ENCODE results near the gene VPS37B. TPM values are rescaled to one million over a fixed set of nuclear protein-coding genes. Genes with fewer than 3 reads are reported as not detected.
A peak's percentile ranks its signal among the peaks of the same experiment; 100 is the strongest.

Gene VPS37B
- total RNA-seq, 3 donors from 2014 or later, result 15.4 to 37.8 (median 34.4) TPM

DNA sequence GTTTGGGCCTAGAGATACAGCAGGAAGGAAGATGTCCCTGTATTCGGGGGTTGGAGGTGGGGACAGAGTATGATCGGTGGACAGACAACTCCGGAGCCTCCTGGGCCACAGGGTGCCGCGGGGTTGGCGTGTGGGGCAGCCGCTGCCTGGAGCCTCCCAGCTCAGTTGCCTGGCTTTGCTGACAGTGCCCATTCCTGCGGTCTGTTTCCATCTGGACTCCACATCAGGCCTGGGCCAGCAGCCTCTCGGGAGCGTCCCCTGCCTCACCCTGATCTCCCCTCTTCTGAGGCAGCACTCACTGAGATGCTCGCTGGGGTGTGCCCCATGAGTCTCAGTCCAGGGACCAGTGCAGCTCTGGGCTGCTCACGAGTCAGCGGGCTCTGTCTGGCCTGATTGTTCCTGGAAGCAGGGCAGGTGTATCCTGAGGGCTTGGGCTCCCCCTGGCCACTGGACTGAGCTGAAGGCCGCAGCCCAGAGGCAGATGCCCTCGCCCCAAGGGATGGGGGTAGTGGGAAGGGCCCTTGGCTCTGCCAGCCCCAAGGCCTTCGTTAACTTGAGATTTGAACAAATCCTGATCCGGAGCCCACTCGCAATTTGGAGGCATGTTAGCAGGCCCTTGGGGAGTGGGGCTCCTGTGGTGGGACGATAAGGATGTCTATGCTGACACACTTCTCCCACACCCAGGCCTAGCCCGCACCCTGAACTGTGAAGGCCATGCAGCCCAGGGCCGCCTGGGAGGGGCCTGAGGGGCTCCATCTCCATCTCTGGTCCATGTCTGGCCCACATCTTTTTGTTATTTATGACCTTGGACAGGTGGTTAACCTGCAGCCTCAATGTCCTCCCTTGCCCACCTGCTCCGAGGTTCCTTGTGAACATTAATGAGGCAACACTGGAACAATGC, 53.2 kb downstream of the VPS37B start:
- Histone ChIP-seq H3K36me3 (no peaks in the 10 kb centered on the region), H3K4me3 (no peak overlapping the region), H3K9me3 (no peaks in the 10 kb centered on the region), H3K4me1 (peaks cover 0 to 34% of the 10 kb centered on the region in 2 donors), H3K27ac (peak overlapping the region; percentile 94 to 96), H3K27me3 (no peaks in the 10 kb centered on the region)
- intact Hi-C loops (cut with DNase I; ENCODE audit: low total_unique reads), result no loop called here
- TF ChIP-seq POLR2A (IDR thresholded peaks at IDR 0.05), result no peak
- TF ChIP-seq, protein P1, sequence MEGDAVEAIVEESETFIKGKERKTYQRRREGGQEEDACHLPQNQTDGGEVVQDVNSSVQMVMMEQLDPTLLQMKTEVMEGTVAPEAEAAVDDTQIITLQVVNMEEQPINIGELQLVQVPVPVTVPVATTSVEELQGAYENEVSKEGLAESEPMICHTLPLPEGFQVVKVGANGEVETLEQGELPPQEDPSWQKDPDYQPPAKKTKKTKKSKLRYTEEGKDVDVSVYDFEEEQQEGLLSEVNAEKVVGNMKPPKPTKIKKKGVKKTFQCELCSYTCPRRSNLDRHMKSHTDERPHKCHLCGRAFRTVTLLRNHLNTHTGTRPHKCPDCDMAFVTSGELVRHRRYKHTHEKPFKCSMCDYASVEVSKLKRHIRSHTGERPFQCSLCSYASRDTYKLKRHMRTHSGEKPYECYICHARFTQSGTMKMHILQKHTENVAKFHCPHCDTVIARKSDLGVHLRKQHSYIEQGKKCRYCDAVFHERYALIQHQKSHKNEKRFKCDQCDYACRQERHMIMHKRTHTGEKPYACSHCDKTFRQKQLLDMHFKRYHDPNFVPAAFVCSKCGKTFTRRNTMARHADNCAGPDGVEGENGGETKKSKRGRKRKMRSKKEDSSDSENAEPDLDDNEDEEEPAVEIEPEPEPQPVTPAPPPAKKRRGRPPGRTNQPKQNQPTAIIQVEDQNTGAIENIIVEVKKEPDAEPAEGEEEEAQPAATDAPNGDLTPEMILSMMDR (IDR thresholded peaks at IDR 0.05), result no peak
- TF ChIP-seq POLR2AphosphoS5 (IDR thresholded peaks at IDR 0.05), result no peak
- DNase-seq (ENCODE audit: low spot score in 2 of 2), result no peak

DNA sequence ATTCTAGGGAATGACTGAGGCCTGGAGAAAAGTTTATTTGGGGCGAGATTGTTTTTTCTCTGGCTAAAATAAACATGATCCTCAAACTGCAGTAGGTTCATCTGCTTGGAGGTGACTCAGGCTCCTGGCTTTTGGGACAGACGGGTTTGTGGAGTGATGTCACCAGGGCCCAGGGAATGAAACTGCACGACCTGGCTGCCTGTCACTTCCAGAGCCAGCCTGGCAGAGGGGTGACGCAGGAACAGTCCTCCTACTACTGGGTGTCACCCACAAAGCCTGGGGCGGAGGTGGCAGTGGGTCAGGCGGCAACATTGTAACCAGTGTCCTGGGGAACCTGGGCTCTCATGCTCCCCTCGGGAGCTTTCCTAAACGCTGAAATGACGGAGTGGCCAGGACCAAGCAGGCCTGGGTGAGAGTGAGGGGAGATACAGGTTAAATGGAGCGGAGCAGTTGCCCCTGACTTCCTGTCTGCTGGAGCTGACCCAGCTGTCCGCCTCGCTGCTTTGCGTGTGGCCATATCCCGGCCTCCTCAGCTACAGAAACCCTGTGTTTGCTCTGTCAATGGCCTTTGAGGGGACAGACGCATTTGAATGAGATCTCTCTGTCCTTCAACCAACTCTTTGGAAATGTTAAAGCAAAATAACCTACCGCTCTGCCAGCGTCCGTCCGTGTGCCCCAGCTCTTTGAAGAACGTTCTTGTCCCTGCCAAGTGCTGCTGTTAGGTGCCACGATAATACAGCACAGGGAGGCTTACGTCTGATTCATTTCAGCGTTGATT, 54.2 kb downstream of the VPS37B start:
- Histone ChIP-seq H3K36me3 (no peaks in the 10 kb centered on the region), H3K27me3 (no peaks in the 10 kb centered on the region), H3K27ac (peak overlapping the region; percentile 94 to 96), H3K4me3 (peak overlapping the region in 2 of 3 donors; percentile 11 to 47), H3K4me1 (peaks cover 0 to 34% of the 10 kb centered on the region in 2 donors), H3K9me3 (no peaks in the 10 kb centered on the region)
- intact Hi-C loops (cut with DNase I; ENCODE audit: low total_unique reads), result no loop called here
- TF ChIP-seq, protein P1 (IDR thresholded peaks at IDR 0.05), result no peak
- peak in 1 of 3 donors; percentile 63 for TF ChIP-seq POLR2AphosphoS5 (IDR thresholded peaks at IDR 0.05)
- TF ChIP-seq POLR2A (IDR thresholded peaks at IDR 0.05), result no peak
- peak; percentile 85 to 91 for DNase-seq (ENCODE audit: low spot score in 2 of 2)

DNA sequence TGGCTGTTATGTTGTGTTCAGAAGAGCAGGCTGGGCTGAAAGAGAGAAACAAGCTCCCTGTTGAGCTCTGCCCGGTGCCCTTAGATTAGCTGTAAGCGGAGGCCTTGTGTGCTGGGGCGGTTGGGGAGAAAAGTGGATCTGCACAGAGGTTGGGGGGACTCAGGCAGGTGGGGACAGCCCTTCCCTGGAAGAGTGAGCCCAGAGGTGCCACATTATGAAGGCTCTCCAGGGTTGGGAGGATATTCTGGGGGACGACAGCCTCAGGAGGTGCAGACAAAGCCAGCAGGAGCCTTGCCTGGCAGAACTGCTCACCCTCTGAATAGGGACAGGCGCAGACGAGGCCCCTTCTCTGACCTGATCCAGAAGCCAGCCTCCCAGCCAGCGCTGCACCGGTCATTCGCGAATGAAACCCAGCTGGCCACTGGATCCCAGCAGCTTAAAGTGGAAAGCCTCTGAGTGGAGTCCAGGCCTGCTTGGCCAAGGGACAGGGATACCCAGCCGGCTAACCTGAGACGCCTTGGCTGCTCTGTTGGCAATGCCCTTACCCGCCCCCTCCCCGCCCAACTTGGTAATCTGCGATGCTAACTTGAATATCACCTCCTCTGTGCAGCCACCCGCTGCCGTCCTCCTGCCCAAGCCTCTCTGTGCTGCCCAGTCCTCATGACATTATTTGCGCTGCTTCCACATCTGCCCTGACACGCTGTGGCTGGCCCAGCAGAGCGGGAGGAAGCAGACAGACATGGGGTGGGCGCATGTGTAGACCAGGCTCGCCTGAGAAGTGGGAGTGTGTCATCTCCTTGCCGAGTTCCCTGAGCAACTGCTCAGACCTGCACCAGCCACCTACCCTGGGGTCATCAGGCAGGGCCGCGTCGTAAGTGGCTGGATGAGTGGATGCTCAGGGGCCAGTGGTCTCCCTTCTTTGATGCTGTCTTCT, 55.1 kb downstream of the VPS37B start:
- peak in 1 of 2 donors; percentile 47 for DNase-seq (ENCODE audit: low spot score in 2 of 2)
- Histone ChIP-seq H3K9me3 (no peaks in the 10 kb centered on the region), H3K4me1 (peaks cover 0 to 29% of the 10 kb centered on the region in 2 donors), H3K36me3 (no peaks in the 10 kb centered on the region), H3K4me3 (peak overlapping the region in 1 of 3 donors; percentile 6), H3K27me3 (no peaks in the 10 kb centered on the region), H3K27ac (peak overlapping the region; percentile 94 to 96)
- intact Hi-C loops (cut with DNase I; ENCODE audit: low total_unique reads), result no loop called here
- TF ChIP-seq POLR2AphosphoS5 (IDR thresholded peaks at IDR 0.05), result no peak
- no peak for TF ChIP-seq POLR2A (IDR thresholded peaks at IDR 0.05)
- TF ChIP-seq, protein P1 (IDR thresholded peaks at IDR 0.05), result no peak

DNA sequence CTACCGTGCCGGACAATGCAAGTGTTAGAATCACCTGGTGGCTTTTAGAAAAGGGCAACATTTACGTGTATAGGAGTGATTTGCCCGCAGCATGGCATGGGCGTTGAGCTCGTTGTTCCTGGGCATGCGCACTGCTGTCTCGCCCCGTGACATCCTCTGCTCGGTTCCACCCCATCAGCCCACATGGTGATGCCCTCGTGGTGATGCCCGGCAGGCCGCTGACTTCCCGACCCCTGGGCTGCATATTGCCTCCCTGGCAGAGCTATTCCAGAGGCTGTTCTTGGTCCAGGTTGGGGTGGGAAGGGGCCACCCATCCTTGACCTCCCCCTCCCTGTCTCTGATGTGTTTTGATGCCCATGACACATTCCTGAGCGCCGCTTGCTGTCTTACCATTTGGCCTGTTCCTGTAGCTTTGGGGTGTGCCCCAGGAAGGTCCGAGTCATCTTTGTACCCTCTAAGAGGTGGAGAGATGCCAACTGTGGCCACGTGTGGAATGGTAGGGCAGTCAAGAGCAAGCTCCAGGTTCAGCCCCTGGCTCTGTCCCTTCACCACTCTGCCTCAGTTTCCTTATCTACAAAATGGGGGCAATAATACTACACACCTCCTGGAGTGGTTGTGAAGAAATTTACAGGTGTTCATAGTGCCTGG, 55.9 kb downstream of the VPS37B start:
- Histone ChIP-seq H3K4me3 (no peak overlapping the region), H3K9me3 (no peaks in the 10 kb centered on the region), H3K36me3 (no peaks in the 10 kb centered on the region), H3K27ac (peak overlapping the region; percentile 94 to 96), H3K4me1 (peaks cover 0 to 23% of the 10 kb centered on the region in 2 donors), H3K27me3 (no peaks in the 10 kb centered on the region)
- DNase-seq (ENCODE audit: low spot score in 2 of 2), result no peak
- intact Hi-C loops (cut with DNase I; ENCODE audit: low total_unique reads), result no loop called here
- TF ChIP-seq POLR2A (IDR thresholded peaks at IDR 0.05) (no peak), POLR2AphosphoS5 (IDR thresholded peaks at IDR 0.05) (no peak)
- TF ChIP-seq, protein P1 (IDR thresholded peaks at IDR 0.05), result no peak

All from breast epithelium (tissue), 4 donors.